GM23338 (cell line): ENCODE data around the gene FBXO2.
A peak's percentile ranks its signal among the peaks of the same experiment; 100 is the strongest.

ENCODE experiments used
- CREB1 ChIP-seq: fragments of 250-450 bp; sonication (Bioruptor Pico); IDR thresholded peaks from 2 replicates; pipeline ENCODE4 v1.5.0; 2020; ENCODE audit warnings: low read depth, mild to moderate bottlenecking, moderate library complexity
- CTCF ChIP-seq, 2 experiments: fragments of 200-600 bp in 1 of 2; sonication (generic) in 1 of 2; conservative IDR thresholded peaks; 2 replicates each; pipeline versions ENCODE4 v1.5.1 to v1.6.1; 2016 to 2017; ENCODE audit warnings: antibody characterized with exemption in 2 of 2, low read depth in 2 of 2, mild to moderate bottlenecking in 2 of 2, moderate library complexity in 1 of 2
- ETS1 ChIP-seq: IDR thresholded peaks from 2 replicates; pipeline ENCODE4 v1.6.1; 2016; ENCODE audit warnings: antibody characterized with exemption
- EZH2 ChIP-seq: fragments of 200-600 bp; sonication (generic); IDR thresholded peaks from one replicate; pipeline ENCODE4 v1.8.0; 2017; ENCODE audit warnings: antibody characterized with exemption, mild to moderate bottlenecking, low read depth; ENCODE audit not compliant: unreplicated experiment
- EZH2phosphoT487 ChIP-seq: fragments of 200-600 bp; sonication (generic); IDR thresholded peaks from one replicate; pipeline ENCODE4 v1.8.1; 2018; ENCODE audit warnings: antibody characterized with exemption; ENCODE audit not compliant: unreplicated experiment
- JUNB ChIP-seq: IDR thresholded peaks from one replicate; pipeline ENCODE4 v1.6.1; 2016; ENCODE audit warnings: antibody characterized with exemption; ENCODE audit not compliant: unreplicated experiment
- NANOG ChIP-seq: IDR thresholded peaks from 2 replicates; pipeline ENCODE4 v1.6.1; 2016; ENCODE audit warnings: antibody characterized with exemption, borderline replicate concordance
- POLR2AphosphoS5 ChIP-seq: IDR thresholded peaks from 2 replicates; pipeline ENCODE4 v1.6.1; 2016; ENCODE audit warnings: antibody characterized with exemption, low read depth
- REST ChIP-seq: IDR thresholded peaks from one replicate; pipeline ENCODE4 v1.6.1; 2018; ENCODE audit warnings: antibody characterized with exemption; ENCODE audit not compliant: unreplicated experiment
- ZNF114 ChIP-seq: fragments of 250-450 bp; sonication (Bioruptor Pico); IDR thresholded peaks from 2 replicates; pipeline ENCODE4 v1.5.0; 2020; ENCODE audit warnings: mild to moderate bottlenecking, moderate library complexity
- ZNF462 ChIP-seq: fragments of 250-450 bp; sonication (Bioruptor Pico); IDR thresholded peaks from 2 replicates; pipeline ENCODE4 v1.5.0; 2020; ENCODE audit warnings: mild to moderate bottlenecking, moderate library complexity

- peak; percentile 78 to 88 for TF ChIP-seq CTCF (conservative IDR thresholded peaks at IDR 0.05; ENCODE audit: low read depth in 2 of 2)
- TF ChIP-seq EZH2phosphoT487: no peak
- no peak for TF ChIP-seq POLR2AphosphoS5
- TF ChIP-seq EZH2: no peak
- no peak for TF ChIP-seq REST
- no peak for TF ChIP-seq NANOG
- TF ChIP-seq CREB1 (CRISPR knock-in tag): no peak
- no peak for TF ChIP-seq JUNB
- no peak for TF ChIP-seq ETS1
- TF ChIP-seq ZNF114 (CRISPR knock-in tag): no peak
- no peak for TF ChIP-seq ZNF462 (CRISPR knock-in tag)
These were observed 8.5 kb downstream of the FBXO2 start for GRCh38 chr1:11645670-11646265.
